ENCODE results near the gene ZKSCAN7. TPM values are rescaled to one million over a fixed set of nuclear protein-coding genes. Genes with fewer than 3 reads are reported as not detected.

The ZKSCAN7 gene
- total RNA-seq, 1 experiment from 2014 or later: not detected

- H3K4me2 ChIP-seq (ENCODE audit: low read length): no peak overlapping the region
- no peaks in the 10 kb centered on the region for H3F3A ChIP-seq (ENCODE audit: low read length, unreplicated experiment)
- H3K9me2 ChIP-seq (replicated peaks; ENCODE audit: low read length): no peaks in the 10 kb centered on the region
- no TSS peak for BruUV-seq (replicated peaks)
- H2AFZ ChIP-seq (ENCODE audit: low read length): no peak overlapping the region
- H3K9me3 ChIP-seq (ENCODE audit: low read length): peaks cover 7% of the 10 kb centered on the region; the same call in 1 of the 2 replicates
- ATAC-seq (no peak), DNase-seq (no peak)
- no peaks in the 10 kb centered on the region for H3K36me3 ChIP-seq (ENCODE audit: low read depth, low read length)
- intact Hi-C loops (cut with micrococcal nuclease): no loop called here
- ChIA-PET POLR2A (ENCODE audit: unreplicated experiment) (no interaction called here), CTCF (no interaction called here)
- H3K4me1 ChIP-seq (ENCODE audit: insufficient read depth, low read length): no peaks in the 10 kb centered on the region
- H3K79me2 ChIP-seq (ENCODE audit: low read length): no peaks in the 10 kb centered on the region
- H4K20me1 ChIP-seq (ENCODE audit: low read length): no peaks in the 10 kb centered on the region
- H3K27me3 ChIP-seq (ENCODE audit: low read length): no peaks in the 10 kb centered on the region
- TF ChIP-seq EZH2 (IDR thresholded peaks at IDR 0.05; ENCODE audit: low read length, unreplicated experiment) (no peak), CTCF (conservative IDR thresholded peaks at IDR 0.05; ENCODE audit: low read depth, low read length) (no peak), EZH2phosphoT487 (IDR thresholded peaks at IDR 0.05; ENCODE audit: borderline replicate concordance, low read length) (no peak)
- H3K4me3 ChIP-seq (ENCODE audit: low read length): no peak overlapping the region
- no peak overlapping the region for H3K27ac ChIP-seq (ENCODE audit: low read length)
- H3K9ac ChIP-seq (ENCODE audit: low read length): no peak overlapping the region
These were observed 2.1 kb downstream of the ZKSCAN7 start for GRCh38 chr3:44557074-44557473.

- TF ChIP-seq CTCF (conservative IDR thresholded peaks at IDR 0.05; ENCODE audit: low read depth, low read length): no peak
- TF ChIP-seq EZH2phosphoT487 (IDR thresholded peaks at IDR 0.05; ENCODE audit: borderline replicate concordance, low read length): no peak
- no peak for TF ChIP-seq EZH2 (IDR thresholded peaks at IDR 0.05; ENCODE audit: low read length, unreplicated experiment)
- no peaks in the 10 kb centered on the region for H4K20me1 ChIP-seq (ENCODE audit: low read length)
- ATAC-seq: no peak
- no peak overlapping the region for H3K27ac ChIP-seq (ENCODE audit: low read length)
- ChIA-PET POLR2A (ENCODE audit: unreplicated experiment) (no interaction called here), CTCF (no interaction called here)
- H3K4me3 ChIP-seq (ENCODE audit: low read length): no peak overlapping the region
- H3K36me3 ChIP-seq (ENCODE audit: low read depth, low read length): no peaks in the 10 kb centered on the region
- peaks cover 19% of the 10 kb centered on the region; the same call in 1 of the 2 replicates for H3K9me3 ChIP-seq (ENCODE audit: low read length)
- no peaks in the 10 kb centered on the region for H3K4me1 ChIP-seq (ENCODE audit: insufficient read depth, low read length)
- intact Hi-C loops (cut with micrococcal nuclease): no loop called here
- H3K9ac ChIP-seq (ENCODE audit: low read length): no peak overlapping the region
- H3K79me2 ChIP-seq (ENCODE audit: low read length): no peaks in the 10 kb centered on the region
- H3K4me2 ChIP-seq (ENCODE audit: low read length): no peak overlapping the region
- H3K27me3 ChIP-seq (ENCODE audit: low read length): no peaks in the 10 kb centered on the region
- DNase-seq: no peak
- no peaks in the 10 kb centered on the region for H3K9me2 ChIP-seq (replicated peaks; ENCODE audit: low read length)
- no TSS peak for BruUV-seq (replicated peaks)
- no peak overlapping the region for H2AFZ ChIP-seq (ENCODE audit: low read length)
- no peaks in the 10 kb centered on the region for H3F3A ChIP-seq (ENCODE audit: low read length, unreplicated experiment)
These were observed 6.1 kb downstream of the ZKSCAN7 start for GRCh38 chr3:44561076-44561475.

GRCh38 chr3:44562147-44562546 is 7.2 kb downstream of the ZKSCAN7 start:
- CTCF ChIA-PET: no interaction called here
- intact Hi-C loops (cut with micrococcal nuclease): no loop called here
- H3K9ac ChIP-seq (ENCODE audit: low read length): no peak overlapping the region
- no peak overlapping the region for H3K4me3 ChIP-seq (ENCODE audit: low read length)
- no peaks in the 10 kb centered on the region for H3K79me2 ChIP-seq (ENCODE audit: low read length)
- ATAC-seq: no peak
- no peak for DNase-seq
- no peaks in the 10 kb centered on the region for H3K27me3 ChIP-seq (ENCODE audit: low read length)
- H3K4me2 ChIP-seq (ENCODE audit: low read length): no peak overlapping the region
- H3K4me1 ChIP-seq (ENCODE audit: insufficient read depth, low read length): no peaks in the 10 kb centered on the region
- H4K20me1 ChIP-seq (ENCODE audit: low read length): no peaks in the 10 kb centered on the region
- TF ChIP-seq CTCF (conservative IDR thresholded peaks at IDR 0.05; ENCODE audit: low read depth, low read length): no peak
- TF ChIP-seq EZH2 (IDR thresholded peaks at IDR 0.05; ENCODE audit: low read length, unreplicated experiment): no peak
- TF ChIP-seq EZH2phosphoT487 (IDR thresholded peaks at IDR 0.05; ENCODE audit: borderline replicate concordance, low read length): no peak
- H2AFZ ChIP-seq (ENCODE audit: low read length): no peak overlapping the region
- no peaks in the 10 kb centered on the region for H3F3A ChIP-seq (ENCODE audit: low read length, unreplicated experiment)
- no TSS peak for BruUV-seq (replicated peaks)
- no peaks in the 10 kb centered on the region for H3K9me2 ChIP-seq (replicated peaks; ENCODE audit: low read length)
- POLR2A ChIA-PET (ENCODE audit: unreplicated experiment): no interaction called here
- no peak overlapping the region for H3K27ac ChIP-seq (ENCODE audit: low read length)
- peaks cover 19% of the 10 kb centered on the region; the same call in 1 of the 2 replicates for H3K9me3 ChIP-seq (ENCODE audit: low read length)
- H3K36me3 ChIP-seq (ENCODE audit: low read depth, low read length): no peaks in the 10 kb centered on the region

All from PC-3 (cell line).